ENCODE data around the gene NMNAT1.

DNA sequence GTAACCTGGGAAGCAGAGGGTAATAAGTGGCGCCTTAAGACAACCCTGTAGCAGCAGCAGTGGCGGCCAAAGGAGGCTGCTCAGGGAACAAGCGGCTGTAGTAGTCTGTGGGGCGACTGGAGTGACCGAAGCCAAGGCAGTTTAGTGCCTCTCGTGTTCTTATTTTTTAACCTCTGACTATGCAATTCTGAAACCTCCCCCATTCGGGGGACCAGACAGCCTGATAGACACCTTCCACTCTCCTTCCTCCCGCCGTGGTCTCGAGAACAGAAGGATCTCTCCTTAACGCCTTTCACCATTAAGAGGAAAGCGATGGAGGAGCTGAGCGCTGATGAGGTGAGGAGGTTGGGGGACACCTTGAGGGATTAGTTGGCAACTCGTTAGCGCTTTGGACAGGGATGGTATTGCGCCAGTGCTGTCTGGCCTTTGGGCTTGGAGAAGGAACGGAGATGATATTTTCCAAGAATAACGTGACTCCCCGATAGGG lies 90.1 kb downstream of the NMNAT1 start:
- TF ChIP-seq, protein P1, sequence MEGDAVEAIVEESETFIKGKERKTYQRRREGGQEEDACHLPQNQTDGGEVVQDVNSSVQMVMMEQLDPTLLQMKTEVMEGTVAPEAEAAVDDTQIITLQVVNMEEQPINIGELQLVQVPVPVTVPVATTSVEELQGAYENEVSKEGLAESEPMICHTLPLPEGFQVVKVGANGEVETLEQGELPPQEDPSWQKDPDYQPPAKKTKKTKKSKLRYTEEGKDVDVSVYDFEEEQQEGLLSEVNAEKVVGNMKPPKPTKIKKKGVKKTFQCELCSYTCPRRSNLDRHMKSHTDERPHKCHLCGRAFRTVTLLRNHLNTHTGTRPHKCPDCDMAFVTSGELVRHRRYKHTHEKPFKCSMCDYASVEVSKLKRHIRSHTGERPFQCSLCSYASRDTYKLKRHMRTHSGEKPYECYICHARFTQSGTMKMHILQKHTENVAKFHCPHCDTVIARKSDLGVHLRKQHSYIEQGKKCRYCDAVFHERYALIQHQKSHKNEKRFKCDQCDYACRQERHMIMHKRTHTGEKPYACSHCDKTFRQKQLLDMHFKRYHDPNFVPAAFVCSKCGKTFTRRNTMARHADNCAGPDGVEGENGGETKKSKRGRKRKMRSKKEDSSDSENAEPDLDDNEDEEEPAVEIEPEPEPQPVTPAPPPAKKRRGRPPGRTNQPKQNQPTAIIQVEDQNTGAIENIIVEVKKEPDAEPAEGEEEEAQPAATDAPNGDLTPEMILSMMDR (IDR thresholded peaks at IDR 0.05): no peak
- TF ChIP-seq POLR2A (IDR thresholded peaks at IDR 0.05): no peak
- no peak for TF ChIP-seq POLR2AphosphoS5 (IDR thresholded peaks at IDR 0.05; ENCODE audit: insufficient read depth in 1 of 2, low read depth in 1 of 2)

All from vagina (tissue), 2 donors.